Measurements from ENCODE around the gene DHRSX.

Gene DHRSX

GRCh38 chrX:2452317-2452784 is 48.4 kb downstream of the DHRSX start:
- peaks cover 11% of the 10 kb centered on the region for H3K4me1 Mint-ChIP-seq (ENCODE audit: low read depth)
- peaks cover 30% of the 10 kb centered on the region for H3K36me3 Mint-ChIP-seq (ENCODE audit: low read depth)
- H3K9me3 Mint-ChIP-seq, result no peaks in the 10 kb centered on the region
- no peaks in the 10 kb centered on the region for H3K27me3 Mint-ChIP-seq
- DNase-seq, result no peak
- no peak overlapping the region for H3K27ac Mint-ChIP-seq
- no peak overlapping the region for H3K4me3 Mint-ChIP-seq

GRCh38 chrX:2451501-2452316 is 49.1 kb downstream of the DHRSX start:
- H3K27ac Mint-ChIP-seq, result no peak overlapping the region
- H3K4me1 Mint-ChIP-seq (ENCODE audit: low read depth), result peaks cover 11% of the 10 kb centered on the region
- H3K9me3 Mint-ChIP-seq, result no peaks in the 10 kb centered on the region
- no peaks in the 10 kb centered on the region for H3K27me3 Mint-ChIP-seq
- H3K36me3 Mint-ChIP-seq (ENCODE audit: low read depth), result peaks cover 36% of the 10 kb centered on the region
- no peak overlapping the region for H3K4me3 Mint-ChIP-seq
- no peak for DNase-seq

- Mint-ChIP-seq H3K4me3 (no peak overlapping the region), H3K27ac (no peak overlapping the region), H3K4me1 (ENCODE audit: low read depth) (peaks cover 11% of the 10 kb centered on the region), H3K36me3 (ENCODE audit: low read depth) (peaks cover 39% of the 10 kb centered on the region), H3K9me3 (no peaks in the 10 kb centered on the region), H3K27me3 (no peaks in the 10 kb centered on the region)
- no peak for DNase-seq
Measured at GRCh38 chrX:2450681-2451080, 50.1 kb downstream of the DHRSX start.

- H3K36me3 Mint-ChIP-seq (ENCODE audit: low read depth), result peaks cover 36% of the 10 kb centered on the region
- H3K27ac Mint-ChIP-seq, result no peak overlapping the region
- H3K27me3 Mint-ChIP-seq, result no peaks in the 10 kb centered on the region
- peaks cover 11% of the 10 kb centered on the region for H3K4me1 Mint-ChIP-seq (ENCODE audit: low read depth)
- H3K4me3 Mint-ChIP-seq, result no peak overlapping the region
- no peak for DNase-seq
- H3K9me3 Mint-ChIP-seq, result no peaks in the 10 kb centered on the region
Measured at GRCh38 chrX:2449135-2449886, 51.5 kb downstream of the DHRSX start.

GRCh38 chrX:2447484-2447883 is 53.3 kb downstream of the DHRSX start:
- DNase-seq, result no peak
- Mint-ChIP-seq H3K4me1 (ENCODE audit: low read depth) (peaks cover 11% of the 10 kb centered on the region), H3K27ac (no peak overlapping the region), H3K36me3 (ENCODE audit: low read depth) (peaks cover 33% of the 10 kb centered on the region), H3K9me3 (no peaks in the 10 kb centered on the region), H3K27me3 (no peaks in the 10 kb centered on the region), H3K4me3 (no peak overlapping the region)

- no peaks in the 10 kb centered on the region for H3K27me3 Mint-ChIP-seq
- H3K4me3 Mint-ChIP-seq, result no peak overlapping the region
- H3K4me1 Mint-ChIP-seq (ENCODE audit: low read depth), result peaks cover 8% of the 10 kb centered on the region
- H3K27ac Mint-ChIP-seq, result no peak overlapping the region
- H3K9me3 Mint-ChIP-seq, result no peaks in the 10 kb centered on the region
- peaks cover 27% of the 10 kb centered on the region for H3K36me3 Mint-ChIP-seq (ENCODE audit: low read depth)
- DNase-seq, result no peak
Measured at GRCh38 chrX:2446815-2447214, 54.0 kb downstream of the DHRSX start.

GRCh38 chrX:2445662-2446623 is 54.8 kb downstream of the DHRSX start:
- Mint-ChIP-seq H3K27me3 (no peaks in the 10 kb centered on the region), H3K4me1 (ENCODE audit: low read depth) (peaks cover 2% of the 10 kb centered on the region), H3K9me3 (no peaks in the 10 kb centered on the region), H3K36me3 (ENCODE audit: low read depth) (peaks cover 35% of the 10 kb centered on the region), H3K4me3 (no peak overlapping the region), H3K27ac (no peak overlapping the region)
- no peak for DNase-seq

- no peak for DNase-seq
- H3K27ac Mint-ChIP-seq, result no peak overlapping the region
- H3K27me3 Mint-ChIP-seq, result no peaks in the 10 kb centered on the region
- H3K4me3 Mint-ChIP-seq, result no peak overlapping the region
- H3K9me3 Mint-ChIP-seq, result no peaks in the 10 kb centered on the region
- H3K36me3 Mint-ChIP-seq (ENCODE audit: low read depth), result peaks cover 53% of the 10 kb centered on the region
- H3K4me1 Mint-ChIP-seq (ENCODE audit: low read depth), result no peaks in the 10 kb centered on the region
Measured at GRCh38 chrX:2442694-2443093, 58.1 kb downstream of the DHRSX start.

GRCh38 chrX:2441466-2441865 is 59.3 kb downstream of the DHRSX start:
- H3K27me3 Mint-ChIP-seq, result no peaks in the 10 kb centered on the region
- H3K36me3 Mint-ChIP-seq (ENCODE audit: low read depth), result peaks cover 49% of the 10 kb centered on the region
- no peaks in the 10 kb centered on the region for H3K4me1 Mint-ChIP-seq (ENCODE audit: low read depth)
- no peaks in the 10 kb centered on the region for H3K9me3 Mint-ChIP-seq
- no peak overlapping the region for H3K4me3 Mint-ChIP-seq
- no peak overlapping the region for H3K27ac Mint-ChIP-seq
- DNase-seq, result no peak

GRCh38 chrX:2439613-2440012 is 61.2 kb downstream of the DHRSX start:
- H3K27me3 Mint-ChIP-seq, result no peaks in the 10 kb centered on the region
- no peak overlapping the region for H3K4me3 Mint-ChIP-seq
- no peak overlapping the region for H3K27ac Mint-ChIP-seq
- no peak for DNase-seq
- no peaks in the 10 kb centered on the region for H3K9me3 Mint-ChIP-seq
- H3K36me3 Mint-ChIP-seq (ENCODE audit: low read depth), result peaks cover 57% of the 10 kb centered on the region
- H3K4me1 Mint-ChIP-seq (ENCODE audit: low read depth), result peaks cover 4% of the 10 kb centered on the region

GRCh38 chrX:2435465-2435864 is 65.3 kb downstream of the DHRSX start:
- Mint-ChIP-seq H3K27ac (no peak overlapping the region), H3K4me1 (ENCODE audit: low read depth) (peaks cover 4% of the 10 kb centered on the region), H3K9me3 (peaks cover 5% of the 10 kb centered on the region), H3K4me3 (no peak overlapping the region), H3K36me3 (ENCODE audit: low read depth) (peaks cover 74% of the 10 kb centered on the region), H3K27me3 (no peaks in the 10 kb centered on the region)
- no peak for DNase-seq

- Mint-ChIP-seq H3K27ac (peak overlapping the region; percentile 5), H3K4me3 (no peak overlapping the region), H3K9me3 (peaks cover 5% of the 10 kb centered on the region), H3K27me3 (no peaks in the 10 kb centered on the region), H3K36me3 (ENCODE audit: low read depth) (peaks cover 74% of the 10 kb centered on the region), H3K4me1 (ENCODE audit: low read depth) (peaks cover 4% of the 10 kb centered on the region)
- no peak for DNase-seq
Measured at GRCh38 chrX:2434270-2435163, 66.3 kb downstream of the DHRSX start.

- Mint-ChIP-seq H3K27ac (no peak overlapping the region), H3K27me3 (no peaks in the 10 kb centered on the region), H3K4me1 (ENCODE audit: low read depth) (peaks cover 4% of the 10 kb centered on the region), H3K36me3 (ENCODE audit: low read depth) (peaks cover 75% of the 10 kb centered on the region), H3K9me3 (peaks cover 8% of the 10 kb centered on the region), H3K4me3 (no peak overlapping the region)
- DNase-seq, result no peak
Measured at GRCh38 chrX:2432298-2432863, 68.4 kb downstream of the DHRSX start.

Measured in activated T-cell treated with anti-CD3 and anti-CD28 coated beads, Interleukin-2, amount 50 U/mL, for 24 hours (primary cell).